Measurements from ENCODE around the gene XNDC1N.
A peak's percentile ranks its signal among the peaks of the same experiment; 100 is the strongest.

XNDC1N gene

GRCh38 chr11:71927820-71928736 lies at the start of gene XNDC1N:
XNDC1N (minus strand) TSS chr11:71928594; CDS start chr11:71923353, 5,241 bp downstream.
- DNase-seq: peak in 1 of 2 donors; percentile 77

- DNase-seq: peak; percentile 47 to 93
Measured at GRCh38 chr11:71977743-71978418, 49.5 kb upstream of the XNDC1N start.

- no peak for DNase-seq
Measured at GRCh38 chr11:71977090-71977489, 48.7 kb upstream of the XNDC1N start.

DNA sequence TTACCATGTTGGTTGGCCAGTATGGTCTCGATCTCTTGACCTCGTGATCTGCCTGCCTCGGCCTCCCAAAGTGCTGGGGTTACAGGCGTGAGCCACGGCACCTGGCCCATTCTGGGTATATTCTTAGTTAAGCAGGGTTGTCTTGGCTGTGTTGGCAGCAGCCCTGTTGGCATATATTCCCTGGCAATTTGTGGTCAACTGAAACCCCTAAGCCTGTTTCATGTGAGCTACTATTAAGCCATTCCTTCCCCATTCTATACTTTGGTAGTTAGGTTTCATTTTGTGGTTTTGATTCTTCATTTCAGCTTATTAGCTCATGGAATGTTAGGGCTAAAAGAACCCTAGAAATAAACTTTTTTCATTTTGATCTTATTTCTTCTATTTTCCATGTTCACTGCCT lies 48.2 kb upstream of the XNDC1N start:
- DNase-seq: no peak

DNA sequence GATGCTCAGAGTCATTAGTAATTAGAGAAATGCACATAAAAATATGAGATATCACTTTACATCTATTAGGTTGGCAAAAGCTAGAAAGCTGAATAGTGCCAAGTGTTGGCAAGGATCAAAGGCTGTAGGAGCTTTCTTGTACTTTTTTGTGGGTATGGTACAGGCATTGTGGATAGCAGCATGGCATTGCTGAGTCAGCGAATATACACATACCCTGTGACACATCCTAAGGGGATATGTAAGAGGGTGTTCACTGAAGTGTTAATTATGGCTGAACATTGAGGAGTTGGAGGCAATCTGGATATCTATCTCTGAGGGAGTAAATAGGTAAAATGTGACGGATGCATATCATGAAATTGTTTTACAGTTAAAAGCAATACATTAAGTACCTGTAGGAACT lies 43.3 kb upstream of the XNDC1N start:
- DNase-seq: no peak

DNA sequence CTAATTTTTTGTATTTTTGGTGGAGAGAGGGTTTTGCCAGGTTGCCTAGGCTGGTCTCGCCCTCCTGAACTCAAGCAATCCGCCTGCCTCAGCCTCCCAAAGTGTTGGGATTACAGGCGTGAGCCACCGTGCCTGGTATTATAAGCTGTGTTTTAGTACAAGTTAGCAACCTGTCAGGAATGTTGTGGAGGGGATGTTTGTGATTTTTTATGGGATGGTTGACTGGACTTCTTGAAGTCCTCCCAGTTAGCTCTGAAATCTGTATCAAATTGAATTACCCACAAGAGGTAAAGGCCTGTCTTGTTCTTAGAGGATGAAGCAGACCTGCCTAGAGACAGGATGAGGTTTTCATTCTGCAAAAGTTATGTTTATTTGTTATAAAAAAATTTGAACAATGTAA lies 36.2 kb upstream of the XNDC1N start:
- no peak for DNase-seq

DNA sequence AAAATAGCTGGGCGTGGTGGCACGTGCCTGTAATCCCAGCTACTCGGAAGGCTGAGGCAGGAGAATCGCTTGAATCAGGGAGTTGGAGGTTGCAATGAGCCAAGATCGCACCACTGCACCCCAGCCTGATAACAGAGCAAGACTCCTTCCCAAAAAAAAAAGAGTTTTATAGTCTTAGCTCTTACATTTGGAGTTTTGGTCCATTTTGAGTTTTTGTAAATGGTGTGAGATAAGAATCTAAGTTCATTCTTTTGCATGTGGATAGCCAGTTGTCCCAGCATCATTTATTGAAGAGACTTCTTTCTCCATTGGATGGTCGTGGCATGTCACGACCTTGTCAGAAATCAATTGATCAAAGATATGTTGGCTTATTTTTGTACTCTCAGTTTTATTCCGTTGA lies 35.1 kb upstream of the XNDC1N start:
- DNase-seq: no peak

GRCh38 chr11:71962428-71963038 lies 34.1 kb upstream of the XNDC1N start:
- DNase-seq: peak; percentile 54 to 60

- no peak for DNase-seq
Measured at GRCh38 chr11:71955898-71956456, 27.6 kb upstream of the XNDC1N start.

- DNase-seq: no peak
Measured at GRCh38 chr11:71951741-71952310, 23.4 kb upstream of the XNDC1N start.

DNA sequence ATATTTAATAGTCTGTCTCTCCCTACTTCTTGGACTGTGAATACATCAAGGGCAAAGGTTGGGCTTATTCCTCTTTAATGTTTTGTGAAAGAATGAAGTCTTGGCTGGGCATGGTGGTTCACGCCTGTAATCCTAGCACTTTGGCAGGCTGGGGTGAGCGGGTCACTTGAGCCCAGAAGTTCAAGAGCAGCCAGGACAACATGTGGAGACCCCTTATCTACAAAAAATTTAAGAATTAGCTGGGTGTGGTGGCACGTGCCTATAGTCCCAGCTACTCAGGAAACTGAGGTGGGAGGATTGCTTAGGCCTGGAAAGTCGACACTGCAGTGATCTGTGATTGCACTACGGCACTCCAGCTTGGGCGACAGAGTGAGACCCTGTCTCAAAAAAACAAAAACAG lies 20.6 kb upstream of the XNDC1N start:
- DNase-seq: no peak

GRCh38 chr11:71948314-71949027 lies 20.1 kb upstream of the XNDC1N start:
- DNase-seq: no peak

DNA sequence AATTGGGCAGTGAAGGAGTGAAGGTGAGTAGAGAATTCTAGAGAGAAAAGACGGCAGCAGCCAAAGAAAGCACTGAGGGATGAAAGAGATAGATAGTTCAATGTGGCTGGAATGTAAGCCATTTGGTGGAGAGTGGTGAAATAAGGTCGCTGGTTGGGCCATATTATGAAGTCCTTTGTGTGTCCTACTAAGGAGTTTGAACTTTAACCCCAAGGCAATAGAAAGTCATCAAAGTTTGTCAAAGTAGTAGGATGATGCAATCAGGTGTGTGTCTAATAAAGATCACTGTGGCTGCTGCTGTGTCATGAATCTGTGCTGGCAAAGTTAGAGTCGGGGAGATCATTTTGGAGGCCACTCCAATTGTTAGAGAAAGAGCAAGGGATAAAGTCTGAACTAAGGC lies 19.1 kb upstream of the XNDC1N start:
- DNase-seq: no peak

DNA sequence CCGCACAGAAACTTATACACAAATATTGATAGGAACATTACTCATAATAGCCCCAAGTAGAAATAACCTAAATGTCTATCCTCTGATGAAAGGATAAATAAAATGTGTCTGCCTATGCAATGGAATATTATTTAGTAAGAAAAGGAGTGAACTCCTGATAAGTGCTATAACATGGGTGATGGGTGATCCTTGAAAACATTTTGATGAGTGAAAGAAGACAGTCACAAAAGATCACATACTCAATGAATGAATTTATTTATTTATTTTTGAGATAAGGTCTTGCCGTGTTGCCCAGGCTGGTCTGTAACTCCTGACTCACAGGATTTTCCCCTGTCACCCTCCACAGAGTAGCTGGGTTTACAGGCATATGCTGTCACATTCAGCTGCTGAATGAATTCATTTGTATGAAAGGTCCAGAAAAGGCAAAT lies 17.8 kb upstream of the XNDC1N start:
- no peak for DNase-seq

GRCh38 chr11:71940561-71941219 lies 12.3 kb upstream of the XNDC1N start:
- DNase-seq: no peak

GRCh38 chr11:71937826-71938225 lies 9.4 kb upstream of the XNDC1N start:
- DNase-seq: no peak

DNA sequence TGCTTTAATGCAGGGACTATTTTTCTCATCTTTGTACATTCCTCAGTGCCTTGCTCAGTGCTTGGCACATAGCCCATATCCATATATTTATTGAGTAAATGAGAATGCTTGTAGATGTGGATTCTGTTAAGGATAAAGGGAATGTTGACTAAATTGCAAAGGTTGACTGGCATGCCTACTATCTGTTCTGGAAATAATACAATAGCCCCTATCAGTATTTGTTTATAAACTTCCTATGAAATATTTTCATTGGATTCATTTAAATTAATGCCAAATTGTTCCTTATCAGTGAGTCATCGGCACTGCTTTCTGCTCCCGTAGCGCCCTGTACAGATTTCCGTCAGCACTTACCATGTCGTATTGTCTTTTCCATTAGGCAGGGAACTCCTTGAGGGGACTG lies 8.4 kb upstream of the XNDC1N start:
- no peak for DNase-seq

GRCh38 chr11:71935338-71935925 lies 7.0 kb upstream of the XNDC1N start:
- DNase-seq: no peak

DNA sequence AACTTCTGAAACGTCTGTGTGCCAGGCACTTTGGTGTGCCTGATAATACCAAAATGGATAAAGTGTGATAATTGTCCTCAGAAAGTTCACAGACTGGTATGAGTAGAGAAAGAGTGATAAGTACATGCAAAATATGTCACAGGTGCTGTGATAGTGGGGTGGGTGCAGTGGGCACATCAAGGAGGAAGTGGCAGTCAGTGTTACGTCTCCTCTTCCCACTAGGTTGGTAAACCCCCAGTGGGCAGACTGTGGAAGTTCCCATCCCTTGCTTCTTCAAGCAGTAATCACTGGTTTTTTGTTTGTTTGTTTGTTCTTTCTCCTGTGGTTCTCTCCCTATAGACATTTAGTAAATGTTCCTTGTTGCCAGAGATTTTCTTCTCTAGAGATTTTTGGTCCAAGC lies 5.8 kb upstream of the XNDC1N start:
- DNase-seq: peak; percentile 55 to 88

DNA sequence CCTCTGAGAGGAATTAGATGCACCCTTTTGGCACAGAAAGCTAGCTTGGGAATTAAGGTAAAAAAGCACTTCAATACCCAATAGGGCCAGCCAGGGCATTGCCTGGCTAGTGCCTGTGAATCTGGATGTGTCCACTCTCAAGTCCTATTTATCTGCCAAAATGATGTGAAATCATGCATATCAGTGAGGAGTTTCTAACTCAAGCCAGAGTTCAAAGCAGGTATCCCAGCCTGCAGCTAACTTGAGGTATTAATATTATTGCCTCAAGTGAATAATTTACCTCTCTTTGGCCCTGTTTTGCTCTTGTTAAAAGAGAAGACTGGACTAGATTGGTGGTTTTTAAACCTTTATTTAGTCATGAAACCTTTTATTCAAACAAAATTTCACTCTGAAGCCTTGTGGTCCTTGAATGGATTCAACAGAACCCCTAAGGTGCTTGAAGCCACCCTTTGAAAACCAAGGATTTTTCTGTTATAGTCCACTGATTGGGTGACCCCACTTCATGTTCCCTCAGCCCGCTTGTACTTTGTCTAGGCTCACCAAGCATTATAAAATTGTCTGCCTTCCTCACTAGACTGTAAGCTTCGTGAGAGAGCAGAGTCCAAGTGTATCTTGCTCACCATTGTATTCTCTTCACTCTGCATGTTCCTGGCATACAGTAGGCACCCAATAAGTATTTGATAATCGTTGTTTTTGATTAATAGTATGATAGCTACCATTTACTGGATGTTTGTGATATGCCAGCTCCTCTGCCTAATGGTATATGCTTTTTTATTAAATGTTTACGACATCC lies 4.9 kb upstream of the XNDC1N start:
- no peak for DNase-seq

DNA sequence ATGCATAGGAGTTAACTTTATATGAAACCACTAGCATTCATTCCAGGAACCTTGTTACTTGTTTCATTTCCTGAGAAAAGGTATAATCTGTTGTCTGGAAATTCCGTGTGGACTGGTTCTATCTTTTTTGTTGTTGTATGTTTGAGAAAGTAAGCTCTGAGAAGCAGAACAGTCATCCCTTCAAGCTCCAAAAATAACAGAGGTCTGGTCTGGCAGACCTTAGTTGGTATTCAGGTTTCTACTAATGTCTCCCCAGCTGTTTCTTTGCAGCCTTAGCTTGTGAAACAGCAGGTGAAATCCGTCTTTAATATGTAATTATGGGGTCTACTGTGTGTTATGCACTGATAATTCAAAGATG lies 2.8 kb upstream of the XNDC1N start:
- DNase-seq: no peak

Data from inflammatory macrophage treated with lipopolysaccharide for 1 hour (primary cell).